OCI-LY1 (cell line): ENCODE data around the gene DDHD1.

Source experiments
- H2AFZ ChIP-seq: fragments of 200-600 bp; sonication (generic), shearing (Covaris generic); 2 replicates; pipeline ENCODE4 v1.6.0; 2014; ENCODE audit warnings: antibody characterized with exemption, mild to moderate bottlenecking, low read length
- H3F3A ChIP-seq: fragments of 200-600 bp; sonication (generic), shearing (Covaris generic); 2 replicates; pipeline ENCODE4 v1.6.0; 2014; ENCODE audit warnings: mild to moderate bottlenecking, antibody characterized with exemption, low read length, moderate library complexity; ENCODE audit not compliant: insufficient read depth
- H3K27ac ChIP-seq: fragments of 200-600 bp; sonication (generic); 2 replicates; pipeline ENCODE4 v1.5.1; 2014; ENCODE audit warnings: low read length, mixed run types, mild to moderate bottlenecking, low read depth; ENCODE audit not compliant: poor library complexity, severe bottlenecking
- H3K27me3 ChIP-seq: fragments of 200-600 bp; sonication (generic); 2 replicates; pipeline ENCODE4 v1.6.0; 2014; ENCODE audit warnings: antibody characterized with exemption, mild to moderate bottlenecking, low read length, moderate library complexity; ENCODE audit not compliant: insufficient read depth
- H3K36me3 ChIP-seq: fragments of 200-600 bp; sonication (generic); 2 replicates; pipeline ENCODE4 v1.6.1; 2014; ENCODE audit warnings: mild to moderate bottlenecking, antibody characterized with exemption, low read length, moderate library complexity, mixed read lengths; ENCODE audit not compliant: insufficient read depth
- H3K4me1 ChIP-seq: fragments of 200-600 bp; sonication (generic); 2 replicates; pipeline ENCODE4 v1.5.1; 2014; ENCODE audit warnings: mild to moderate bottlenecking, low read length, moderate library complexity; ENCODE audit not compliant: insufficient read depth, severe bottlenecking
- H3K4me2 ChIP-seq: fragments of 200-600 bp; sonication (generic), shearing (Covaris generic); 2 replicates; pipeline ENCODE4 v1.6.1; 2014; ENCODE audit warnings: low read length
- H3K4me3 ChIP-seq: fragments of 200-600 bp; sonication (generic); 2 replicates; pipeline ENCODE4 v1.5.1; 2014; ENCODE audit warnings: low read length, low read depth, mild to moderate bottlenecking, mixed read lengths; ENCODE audit not compliant: poor library complexity, severe bottlenecking
- H3K79me2 ChIP-seq: fragments of 200-600 bp; shearing (Covaris generic); 2 replicates; pipeline ENCODE4 v1.6.1; 2016; ENCODE audit warnings: mixed run types, low read length, mixed read lengths; ENCODE audit not compliant: insufficient read depth
- H3K9ac ChIP-seq: fragments of 200-600 bp; sonication (generic), shearing (Covaris generic); 2 replicates; pipeline ENCODE4 v1.6.1; 2014; ENCODE audit warnings: mild to moderate bottlenecking, low read length, mixed read lengths
- H3K9me2 ChIP-seq: fragments of 200-600 bp; sonication (generic), shearing (Covaris generic); 2 replicates; pipeline ENCODE4 v1.6.1; 2014; ENCODE audit warnings: low read depth, mild to moderate bottlenecking, low read length, mixed read lengths
- H3K9me3 ChIP-seq: fragments of 200-600 bp; shearing (Covaris generic); 2 replicates; pipeline ENCODE4 v1.6.1; 2014; ENCODE audit warnings: low read length, mixed read lengths
- H4K20me1 ChIP-seq: fragments of 200-600 bp; sonication (generic), shearing (Covaris generic); 2 replicates; pipeline ENCODE4 v1.6.0; 2016; ENCODE audit warnings: mild to moderate bottlenecking, low read length; ENCODE audit not compliant: insufficient read depth
- CTCF ChIP-seq: fragments of 200-600 bp; sonication (generic), shearing (Covaris generic); IDR thresholded peaks from 2 replicates; pipeline ENCODE4 v1.5.1; 2017; ENCODE audit warnings: mild to moderate bottlenecking, antibody characterized with exemption, low read length, moderate library complexity, mixed read lengths
- EZH2 ChIP-seq: fragments of 200-600 bp; sonication (generic), shearing (Covaris generic); IDR thresholded peaks from 2 replicates; pipeline ENCODE4 v1.8.0; 2017; ENCODE audit warnings: borderline replicate concordance, mixed run types, mild to moderate bottlenecking, antibody characterized with exemption, low read length, moderate library complexity, mixed read lengths

Gene DDHD1

GRCh38 chr14:53038629-53039028, 114.5 kb downstream of the DDHD1 start:
- Histone ChIP-seq H3K9ac (no peak overlapping the region), H4K20me1 (no peaks in the 10 kb centered on the region), H3K27me3 (no peaks in the 10 kb centered on the region), H3K79me2 (no peaks in the 10 kb centered on the region), H3K36me3 (peaks cover 68% of the 10 kb centered on the region), H2AFZ (no peak overlapping the region), H3K27ac (no peak overlapping the region), H3K9me2 (no peaks in the 10 kb centered on the region), H3F3A (no peaks in the 10 kb centered on the region), H3K4me1 (no peaks in the 10 kb centered on the region), H3K4me2 (no peak overlapping the region), H3K4me3 (no peak overlapping the region), H3K9me3 (no peaks in the 10 kb centered on the region)
- TF ChIP-seq EZH2 (no peak), CTCF (no peak)

DNA sequence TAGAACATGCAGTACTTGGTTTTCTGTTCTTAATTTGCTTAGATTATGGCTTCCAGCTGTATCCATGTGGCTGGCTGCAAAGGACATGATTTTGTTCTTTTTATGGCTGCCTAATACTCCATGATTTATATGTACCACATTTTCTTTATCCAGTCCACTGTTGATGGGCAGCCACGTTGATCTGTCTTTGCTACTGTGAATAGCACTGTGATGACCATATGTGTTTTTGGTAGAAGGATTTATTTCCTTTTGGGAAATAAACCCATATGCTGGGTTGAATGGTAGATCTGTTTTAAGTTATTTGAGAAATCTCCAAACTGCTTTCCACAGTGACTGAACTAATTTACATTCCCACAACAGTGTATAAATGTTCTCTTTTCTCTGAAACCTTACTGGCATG, 116.1 kb downstream of the DDHD1 start:
- Histone ChIP-seq H3K79me2 (no peaks in the 10 kb centered on the region), H3K4me2 (no peak overlapping the region), H3K36me3 (peaks cover 51% of the 10 kb centered on the region), H3K9me3 (no peaks in the 10 kb centered on the region), H3K4me1 (no peaks in the 10 kb centered on the region), H2AFZ (no peak overlapping the region), H3K9ac (no peak overlapping the region), H3K4me3 (no peak overlapping the region), H3F3A (no peaks in the 10 kb centered on the region), H3K9me2 (no peaks in the 10 kb centered on the region), H3K27me3 (no peaks in the 10 kb centered on the region), H4K20me1 (no peaks in the 10 kb centered on the region), H3K27ac (no peak overlapping the region)
- TF ChIP-seq EZH2 (no peak), CTCF (no peak)

- no peaks in the 10 kb centered on the region for H3K4me1 ChIP-seq
- no peak overlapping the region for H3K9ac ChIP-seq
- no peaks in the 10 kb centered on the region for H3K9me3 ChIP-seq
- no peak overlapping the region for H3K4me3 ChIP-seq
- peaks cover 42% of the 10 kb centered on the region for H3K36me3 ChIP-seq
- no peak overlapping the region for H3K4me2 ChIP-seq
- no peak for TF ChIP-seq CTCF
- TF ChIP-seq EZH2, result no peak
- H2AFZ ChIP-seq, result no peak overlapping the region
- H3F3A ChIP-seq, result no peaks in the 10 kb centered on the region
- H3K27me3 ChIP-seq, result no peaks in the 10 kb centered on the region
- H3K27ac ChIP-seq, result no peak overlapping the region
- H3K79me2 ChIP-seq, result no peaks in the 10 kb centered on the region
- H4K20me1 ChIP-seq, result no peaks in the 10 kb centered on the region
- no peaks in the 10 kb centered on the region for H3K9me2 ChIP-seq
Measured at GRCh38 chr14:53035336-53036210, 117.5 kb downstream of the DDHD1 start.
